Endodermal cell (in vitro differentiated cells): ENCODE results near the gene RARRES2. TPM values are rescaled to one million over a fixed set of nuclear protein-coding genes. Genes with fewer than 3 reads are reported as not detected.

Experiments
- DNase-seq: peaks from one replicate; pipeline ENCODE4 v3.0.0-alpha.2; 2017
- H3K27ac ChIP-seq: 2 replicates; pipeline ENCODE4 v1.5.1; 2013; ENCODE audit warnings: mild to moderate bottlenecking, low read depth, low read length, moderate library complexity
- H3K27me3 ChIP-seq: 2 replicates; pipeline ENCODE4 v1.6.1; 2013; ENCODE audit warnings: mild to moderate bottlenecking, low read length, moderate library complexity; ENCODE audit not compliant: insufficient read depth, control insufficient read depth, poor library complexity, severe bottlenecking
- H3K36me3 ChIP-seq: 2 replicates; pipeline ENCODE4 v1.7.0; 2013; ENCODE audit warnings: mild to moderate bottlenecking, low read length, moderate library complexity; ENCODE audit not compliant: control insufficient read depth, insufficient read depth
- H3K4me1 ChIP-seq: one replicate; pipeline ENCODE4 v1.7.0; 2013; ENCODE audit warnings: low read length; ENCODE audit not compliant: control insufficient read depth, insufficient read depth
- H3K4me3 ChIP-seq: 2 replicates; pipeline ENCODE4 v1.5.1; 2013; ENCODE audit warnings: mild to moderate bottlenecking, low read length, moderate library complexity
- H3K9ac ChIP-seq: 2 replicates; pipeline ENCODE4 v1.6.1; 2013; ENCODE audit warnings: mild to moderate bottlenecking, low read length, moderate library complexity; ENCODE audit not compliant: poor library complexity, severe bottlenecking; ENCODE audit errors: extremely low read depth
- H3K9me3 ChIP-seq: 2 replicates; pipeline ENCODE4 v1.6.1; 2013; ENCODE audit warnings: mild to moderate bottlenecking, low read length, moderate library complexity; ENCODE audit not compliant: control insufficient read depth
- H3K27ac Mint-ChIP-seq: 2 replicates; pipeline ENCODE4 v1.8.0; 2020; ENCODE audit warnings: mixed read lengths
- H3K27me3 Mint-ChIP-seq: 2 replicates; pipeline ENCODE4 v1.8.0; 2021; ENCODE audit warnings: mild to moderate bottlenecking, mixed read lengths; ENCODE audit not compliant: insufficient read depth
- H3K36me3 Mint-ChIP-seq: 2 replicates; pipeline ENCODE4 v1.8.0; 2020; ENCODE audit warnings: low read depth, mixed read lengths
- H3K4me1 Mint-ChIP-seq: 2 replicates; pipeline ENCODE4 v1.8.0; 2020; ENCODE audit warnings: mixed read lengths
- H3K4me3 Mint-ChIP-seq: 2 replicates; pipeline ENCODE4 v1.8.0; 2020; ENCODE audit warnings: mild to moderate bottlenecking, moderate library complexity, mixed read lengths
- H3K9me3 Mint-ChIP-seq: 2 replicates; pipeline ENCODE4 v1.8.0; 2020; ENCODE audit warnings: mild to moderate bottlenecking, mixed read lengths
- CTCF ChIP-seq: fragments of 200-600 bp; sonication (generic); conservative IDR thresholded peaks from 2 replicates; pipeline ENCODE4 v1.5.0; 2021; ENCODE audit warnings: antibody characterized with exemption, mild to moderate bottlenecking
- WGBS, 2 experiments: methylation state at CpG; one replicate each; pipeline versions ENCODE4 v1.1.5 to v1.1.7; 2013; ENCODE audit warnings: missing lambda C conversion rate in 2 of 2, mixed read lengths in 1 of 2; ENCODE audit not compliant: insufficient coverage in 1 of 2, insufficient read length in 1 of 2; 5-methylcytosine and 5-hydroxymethylcytosine counted together
- total RNA-seq, 2 donors: library from RNA; stranded (reverse); fragmentation: NEBNext Ultra II Directional in 1 of 2; extraction: Animal tissue kit (Norgen Biotek cat#: 25700) in 1 of 2; gene quantifications; 2 replicates in 1 of 2; 3 replicates in 1 of 2; pipeline ENCODE4 v1.2.1, GENCODE V29; 2021

RARRES2 gene
- total RNA-seq, 2 donors from 2014 or later: 32.2 to 48.2 TPM

DNA sequence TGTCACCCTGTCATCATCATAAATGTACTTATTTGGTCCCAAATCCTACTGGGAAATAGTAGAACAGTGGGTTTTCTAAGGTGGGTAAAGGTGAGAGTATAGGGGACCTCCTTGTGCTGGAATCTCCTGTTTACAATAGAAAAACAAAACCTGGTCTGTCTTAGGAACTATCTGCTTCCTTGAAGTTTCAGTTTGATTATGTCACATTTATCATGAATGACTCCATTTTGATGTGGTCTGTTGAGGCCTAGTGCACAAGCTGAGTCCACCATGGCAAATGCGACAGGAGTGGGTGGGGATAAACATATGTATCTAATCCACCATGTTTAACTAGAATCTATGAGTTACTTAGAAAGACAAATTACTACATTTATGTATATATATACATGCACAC, 14.2 kb upstream of the RARRES2 start:
- Histone ChIP-seq H3K9ac (no peak overlapping the region), H3K27me3 (no peaks in the 10 kb centered on the region), H3K27ac (no peak overlapping the region), H3K4me1 (no peaks in the 10 kb centered on the region), H3K9me3 (no peaks in the 10 kb centered on the region), H3K36me3 (no peaks in the 10 kb centered on the region), H3K4me3 (no peak overlapping the region)
- TF ChIP-seq CTCF: no peak
- Mint-ChIP-seq H3K27me3 (no peaks in the 10 kb centered on the region), H3K4me3 (no peak overlapping the region), H3K4me1 (no peaks in the 10 kb centered on the region), H3K9me3 (no peaks in the 10 kb centered on the region), H3K36me3 (no peaks in the 10 kb centered on the region), H3K27ac (no peak overlapping the region)
- DNase-seq: no peak
- WGBS, 2 experiments: 86% methylated on average over 1 of the region's 1 CpG; no CpG with 5 or more reads in 1 of the 2 experiments

- Mint-ChIP-seq H3K4me3 (no peak overlapping the region), H3K9me3 (no peaks in the 10 kb centered on the region), H3K27ac (no peak overlapping the region), H3K27me3 (peaks cover under 1% of the 10 kb centered on the region), H3K36me3 (no peaks in the 10 kb centered on the region), H3K4me1 (no peaks in the 10 kb centered on the region)
- peak; percentile 47 for TF ChIP-seq CTCF
- Histone ChIP-seq H3K27me3 (no peaks in the 10 kb centered on the region), H3K27ac (no peak overlapping the region), H3K9me3 (no peaks in the 10 kb centered on the region), H3K9ac (no peak overlapping the region), H3K4me1 (no peaks in the 10 kb centered on the region), H3K4me3 (no peak overlapping the region), H3K36me3 (no peaks in the 10 kb centered on the region)
- DNase-seq: no peak
- 86 to 94% methylated on average over 3 to 8 of the region's 8 CpGs for WGBS, 2 experiments
Measured at GRCh38 chr7:150351587-150352194, 10.3 kb upstream of the RARRES2 start.

DNA sequence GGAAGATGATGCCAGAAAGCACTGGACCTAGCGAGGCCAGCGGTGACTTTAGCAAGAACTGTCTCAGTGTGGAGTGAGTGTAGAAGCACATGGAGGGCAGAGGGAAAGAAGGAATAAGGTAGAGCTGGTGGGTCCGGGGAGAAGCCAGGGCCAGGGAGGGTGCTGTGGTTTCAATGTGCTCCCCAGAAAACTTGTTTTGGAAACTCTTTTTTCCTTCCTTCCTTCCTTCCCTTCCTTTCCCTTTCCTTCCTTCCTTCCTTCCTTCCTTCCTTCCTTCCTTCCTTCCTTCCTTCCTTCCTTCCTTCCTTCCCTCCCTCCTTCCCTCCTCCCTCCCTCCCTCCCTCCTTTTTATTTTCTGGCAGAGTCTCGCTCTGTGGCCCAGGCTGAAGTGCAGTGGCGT, 5.5 kb upstream of the RARRES2 start:
- no peak for TF ChIP-seq CTCF
- WGBS, 2 experiments: 89 to 98% methylated on average over 5 of the region's 5 CpGs
- Mint-ChIP-seq H3K4me1 (peaks cover 4% of the 10 kb centered on the region), H3K27me3 (peaks cover 27% of the 10 kb centered on the region), H3K27ac (no peak overlapping the region), H3K4me3 (no peak overlapping the region), H3K36me3 (no peaks in the 10 kb centered on the region), H3K9me3 (peaks cover 16% of the 10 kb centered on the region)
- peaks cover 18% of the 10 kb centered on the region for H3K27me3 ChIP-seq
- H3K36me3 ChIP-seq: no peaks in the 10 kb centered on the region
- no peak overlapping the region for H3K27ac ChIP-seq
- no peak overlapping the region for H3K4me3 ChIP-seq
- no peak for DNase-seq
- peaks cover 3% of the 10 kb centered on the region for H3K4me1 ChIP-seq
- peaks cover 18% of the 10 kb centered on the region for H3K9me3 ChIP-seq
- no peak overlapping the region for H3K9ac ChIP-seq
